AG04449 (cell line): ENCODE measurements around the gene HERC2.
"Not testable (repeated sequence)": the region's sequence is repeated elsewhere in the genome, so short reads cannot be mapped to it uniquely, and the experiment has no call there.

Source experiments
- CTCF ChIA-PET: fragments of 350-600 bp; formaldehyde crosslinking; extraction: SDS; loops from one replicate; lab custom pipeline; 2021; ENCODE audit warnings: antibody characterized with exemption; lab: Yijun Ruan, JAX
- POLR2A ChIA-PET: fragments of 400-600, 350-600 bp; formaldehyde crosslinking; extraction: SDS; loops from one replicate; lab custom pipeline; 2020; ENCODE audit warnings: antibody characterized with exemption, inconsistent platforms; lab: Yijun Ruan, JAX
- DNase-seq: peaks from one replicate; pipeline ENCODE4 v3.0.0-alpha.2; 2010; ENCODE audit warnings: low read depth, low spot score
- H3K4me3 ChIP-seq: 2 replicates; pipeline ENCODE4 v1.5.1; 2011; ENCODE audit warnings: low read depth, mild to moderate bottlenecking, control low read depth, low read length
- CTCF ChIP-seq: IDR thresholded peaks from one replicate; pipeline ENCODE4 v1.5.1; 2011; ENCODE audit warnings: mild to moderate bottlenecking, moderate library complexity, low read length, control low read depth, inconsistent platforms; ENCODE audit not compliant: insufficient read depth; ENCODE audit errors: missing control alignments

HERC2 gene

GRCh38 chr15:28252831-28253230 lies 69.1 kb downstream of the HERC2 start:
- TF ChIP-seq CTCF, result no peak
- no peak for DNase-seq
- POLR2A ChIA-PET, result no interaction called here

GRCh38 chr15:28246605-28247004 lies 75.4 kb downstream of the HERC2 start:
- CTCF ChIA-PET, result no interaction called here

More at GRCh38 chr15:28252831-28253230, 69.1 kb downstream of the HERC2 start:
- H3K4me3 ChIP-seq, result no peak overlapping the region
- CTCF ChIA-PET, result no interaction called here

GRCh38 chr15:28243901-28244300 lies 78.1 kb downstream of the HERC2 start:
- no peak for TF ChIP-seq CTCF
- ChIA-PET POLR2A (no interaction called here), CTCF (no interaction called here)
- DNase-seq, result no peak
- H3K4me3 ChIP-seq, result no peak overlapping the region

More at GRCh38 chr15:28246605-28247004, 75.4 kb downstream of the HERC2 start:
- POLR2A ChIA-PET, result no interaction called here
- no peak overlapping the region for H3K4me3 ChIP-seq
- no peak for TF ChIP-seq CTCF
- DNase-seq, result no peak

- ChIA-PET POLR2A (no interaction called here), CTCF (no interaction called here)
- no peak for TF ChIP-seq CTCF
- no peak for DNase-seq
- no peak overlapping the region for H3K4me3 ChIP-seq
These were observed 78.6 kb downstream of the HERC2 start for GRCh38 chr15:28243399-28243798.

GRCh38 chr15:28238296-28238695 lies 83.7 kb downstream of the HERC2 start:
- H3K4me3 ChIP-seq, CTCF ChIA-PET, POLR2A ChIA-PET, DNase-seq: not testable (repeated sequence)

GRCh38 chr15:28231743-28232142 lies 90.2 kb downstream of the HERC2 start:
- CTCF ChIA-PET, H3K4me3 ChIP-seq, POLR2A ChIA-PET, DNase-seq: not testable (repeated sequence)

- CTCF ChIA-PET, POLR2A ChIA-PET, DNase-seq, H3K4me3 ChIP-seq: not testable (repeated sequence)
These were observed 90.6 kb downstream of the HERC2 start for GRCh38 chr15:28231336-28231735.

GRCh38 chr15:28228990-28229640 lies 92.9 kb downstream of the HERC2 start:
- POLR2A ChIA-PET, H3K4me3 ChIP-seq, CTCF ChIA-PET, DNase-seq: not testable (repeated sequence)
